Transverse colon (tissue), 4 donors: ENCODE measurements around the gene CPA5.

Source experiments
- EP300 ChIP-seq: sonication (generic); formaldehyde crosslinking; IDR thresholded peaks from one replicate; pipeline ENCODE4 v1.6.1; 2017; ENCODE audit warnings: antibody characterized with exemption, low read depth
- POLR2A ChIP-seq: fragments of 450-650 bp; IDR thresholded peaks from one replicate; pipeline ENCODE4 v1.6.1; 2016; ENCODE audit warnings: antibody characterized with exemption, mild to moderate bottlenecking, moderate library complexity
- POLR2AphosphoS5 ChIP-seq, 3 donors: sonication (generic); formaldehyde crosslinking; IDR thresholded peaks; one replicate each; pipeline ENCODE4 v1.6.1; 2016; ENCODE audit warnings: antibody characterized with exemption in 3 of 3
- TF ChIP-seq, protein P1 (sequence below), 5 experiments: fragments of 200-600 bp in 3 of 5; fragments of 450-650 bp in 2 of 5; sonication (generic) in 3 of 5; IDR thresholded peaks; 1 replicate in 2 of 5; 2 replicates in 3 of 5; pipeline ENCODE4 v1.5.1; 2016 to 2017; ENCODE audit warnings: antibody characterized with exemption in 5 of 5, inconsistent platforms in 3 of 5, mild to moderate bottlenecking in 2 of 5, moderate library complexity in 1 of 5

DNA sequence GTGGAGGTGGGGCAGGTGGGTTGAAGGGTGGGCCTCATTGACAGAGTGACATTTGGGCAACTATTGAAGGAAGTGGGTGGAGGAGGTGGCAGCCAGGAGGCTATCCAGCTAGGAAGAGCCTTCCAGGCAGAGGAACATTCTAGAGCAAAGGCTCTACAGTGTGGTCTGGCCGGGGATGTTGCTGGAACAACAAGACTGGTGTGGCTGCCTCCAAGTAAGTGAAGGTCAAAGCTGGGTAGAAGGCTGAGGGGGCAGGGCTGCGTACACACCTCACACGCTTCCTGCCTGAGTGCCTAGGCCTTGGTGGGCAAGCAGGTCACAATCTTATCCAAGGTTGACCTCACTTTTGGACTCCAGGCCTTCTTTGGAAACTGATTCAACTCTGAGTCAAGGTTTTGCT is 42.3 kb downstream of the CPA5 start:
- TF ChIP-seq POLR2A (no peak), POLR2AphosphoS5 (IDR thresholded peaks at IDR 0.05) (no peak), EP300 (no peak)
- TF ChIP-seq, protein P1, sequence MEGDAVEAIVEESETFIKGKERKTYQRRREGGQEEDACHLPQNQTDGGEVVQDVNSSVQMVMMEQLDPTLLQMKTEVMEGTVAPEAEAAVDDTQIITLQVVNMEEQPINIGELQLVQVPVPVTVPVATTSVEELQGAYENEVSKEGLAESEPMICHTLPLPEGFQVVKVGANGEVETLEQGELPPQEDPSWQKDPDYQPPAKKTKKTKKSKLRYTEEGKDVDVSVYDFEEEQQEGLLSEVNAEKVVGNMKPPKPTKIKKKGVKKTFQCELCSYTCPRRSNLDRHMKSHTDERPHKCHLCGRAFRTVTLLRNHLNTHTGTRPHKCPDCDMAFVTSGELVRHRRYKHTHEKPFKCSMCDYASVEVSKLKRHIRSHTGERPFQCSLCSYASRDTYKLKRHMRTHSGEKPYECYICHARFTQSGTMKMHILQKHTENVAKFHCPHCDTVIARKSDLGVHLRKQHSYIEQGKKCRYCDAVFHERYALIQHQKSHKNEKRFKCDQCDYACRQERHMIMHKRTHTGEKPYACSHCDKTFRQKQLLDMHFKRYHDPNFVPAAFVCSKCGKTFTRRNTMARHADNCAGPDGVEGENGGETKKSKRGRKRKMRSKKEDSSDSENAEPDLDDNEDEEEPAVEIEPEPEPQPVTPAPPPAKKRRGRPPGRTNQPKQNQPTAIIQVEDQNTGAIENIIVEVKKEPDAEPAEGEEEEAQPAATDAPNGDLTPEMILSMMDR (IDR thresholded peaks at IDR 0.05): no peak
